ENCODE results near the gene GPC6.

DNA sequence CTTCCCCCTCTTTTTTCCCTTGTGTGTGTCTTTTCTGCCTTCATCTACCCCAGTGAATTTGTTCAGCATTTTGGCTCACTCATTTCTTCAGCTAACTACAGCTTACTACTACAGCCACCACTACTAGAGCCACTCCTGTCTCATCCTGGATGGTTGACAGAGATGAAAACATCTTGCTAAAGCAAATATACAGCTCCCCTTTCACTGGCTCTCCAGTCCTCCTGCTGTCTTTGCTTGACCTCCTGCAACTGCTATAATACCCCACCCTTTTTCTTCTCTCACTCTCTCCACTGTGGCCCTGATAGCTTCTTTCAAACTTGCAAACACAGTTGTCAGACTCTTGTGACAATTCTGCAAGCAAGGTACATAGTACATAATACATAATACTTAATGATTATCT is 729.3 kb downstream of the GPC6 start:
- TF ChIP-seq CTCF (IDR thresholded peaks at IDR 0.05; ENCODE audit: low read depth, low read length) (no peak), POLR2A (IDR thresholded peaks at IDR 0.05; ENCODE audit: extremely low read depth, insufficient read length) (no peak), MYC (IDR thresholded peaks at IDR 0.05; ENCODE audit: low read depth, low read length) (no peak)

All from NB4 (cell line).